HepG2 (cell line): ENCODE results near the gene PGPEP1. TPM values are rescaled to one million over a fixed set of nuclear protein-coding genes. Genes with fewer than 3 reads are reported as not detected.

Experiments used
- ATAC-seq: fragments of 200-7000 bp; cut with Tn5 transposase; 3 replicates; pipeline ENCODE4 v1.9.1; 2020; ENCODE audit warnings: mild to moderate bottlenecking, moderate library complexity
- BruUV-seq: library from RNA; stranded (reverse); fragments of 400-500 nt; replicated peaks from 2 replicates; lab custom pipeline; 2021; lab: Mats Ljungman, UMichigan
- CTCF ChIA-PET: fragments of 300-600 bp; formaldehyde crosslinking; extraction: SDS; loops from one replicate; lab custom pipeline; 2021; ENCODE audit warnings: low total read pairs, inconsistent platforms, low intra/inter-chr PET ratio; lab: Yijun Ruan, JAX
- POLR2A ChIA-PET: fragments of 350-600 bp; sonication (Branson Sonifier 250); formaldehyde crosslinking; loops from one replicate; lab custom pipeline; 2020; ENCODE audit warnings: antibody characterized with exemption, inconsistent platforms; lab: Yijun Ruan, JAX
- DNase-seq: peaks from one replicate; pipeline ENCODE4 v3.0.0-alpha.2; 2015; ENCODE audit warnings: low spot score
- FAIRE-seq: peaks from 3 replicates; lab custom pipeline; 2011; peaks lifted over from hg19 to GRCh38; lab: Jason Lieb, UNC
- H2AFZ ChIP-seq: one replicate; pipeline ENCODE4 v1.6.1; 2011; ENCODE audit warnings: low read length, inconsistent platforms
- H3K27ac ChIP-seq: fragments of 300-600 bp; 3 replicates; pipeline ENCODE4 v1.8.0; 2011; ENCODE audit warnings: mixed run types, mild to moderate bottlenecking, mixed read lengths, low read length, inconsistent platforms; ENCODE audit not compliant: insufficient read depth; ENCODE audit errors: extremely low read length
- H3K27me3 ChIP-seq, 2 experiments: fragments of 200-600 bp in 1 of 2; 2 replicates in 1 of 2; 3 replicates in 1 of 2; pipeline versions ENCODE4 v1.6.0 to v1.8.0; 2011; ENCODE audit warnings: low read length in 2 of 2, mild to moderate bottlenecking in 2 of 2, moderate library complexity in 2 of 2, inconsistent platforms in 1 of 2; ENCODE audit not compliant: insufficient read depth in 2 of 2, control insufficient read depth in 1 of 2
- H3K36me3 ChIP-seq, 2 experiments: fragments of 200-600 bp in 1 of 2; replicated peaks in 1 of 2; 2 replicates in 1 of 2; 3 replicates in 1 of 2; pipeline versions ENCODE4 v1.5.1 to v1.8.0; 2011; ENCODE audit warnings: low read length in 2 of 2, inconsistent platforms in 1 of 2; ENCODE audit not compliant: insufficient read depth in 2 of 2, control insufficient read depth in 1 of 2
- H3K4me1 ChIP-seq: 2 replicates; pipeline ENCODE4 v1.5.1; 2012; ENCODE audit warnings: low read length, inconsistent platforms; ENCODE audit not compliant: insufficient read depth
- H3K4me2 ChIP-seq: 2 replicates; pipeline ENCODE4 v1.6.0; 2011; ENCODE audit warnings: low read depth, low read length, inconsistent platforms
- H3K4me3 ChIP-seq, 3 experiments: fragments of 200-600 bp in 1 of 3; sonication (generic), shearing (Covaris generic) in 1 of 3; replicated peaks in 1 of 3; 2 replicates each; pipeline ENCODE4 v1.5.1; 2011 to 2016; ENCODE audit warnings: low read length in 3 of 3, inconsistent platforms in 2 of 3, low read depth in 2 of 3, mild to moderate bottlenecking in 2 of 3, control low read depth in 1 of 3, mixed read lengths in 1 of 3; ENCODE audit not compliant: insufficient read depth in 1 of 3
- H3K79me2 ChIP-seq: one replicate; pipeline ENCODE4 v1.6.1; 2011; ENCODE audit warnings: low read length, inconsistent platforms; ENCODE audit not compliant: insufficient read depth
- H3K9ac ChIP-seq: 2 replicates; pipeline ENCODE4 v1.6.0; 2011; ENCODE audit warnings: mild to moderate bottlenecking, low read depth, low read length, inconsistent platforms; ENCODE audit not compliant: insufficient read depth
- H3K9me3 ChIP-seq: 2 replicates; pipeline ENCODE4 v1.5.1; 2012; ENCODE audit warnings: mild to moderate bottlenecking, low read length
- H4K20me1 ChIP-seq: 2 replicates; pipeline ENCODE4 v1.6.0; 2011; ENCODE audit warnings: inconsistent platforms, mild to moderate bottlenecking, low read length, moderate library complexity; ENCODE audit not compliant: insufficient read depth
- ESRRA ChIP-seq: sonication (generic); formaldehyde crosslinking; IDR thresholded peaks from 2 replicates; pipeline ENCODE4 v1.5.1; 2020; ENCODE audit warnings: mild to moderate bottlenecking, low read depth, missing genetic modification reagents
- GTF2F1 ChIP-seq: fragments of 150-350 bp; IDR thresholded peaks from 2 replicates; pipeline ENCODE4 v1.6.1; 2014; ENCODE audit warnings: low read length
- KMT2A ChIP-seq: sonication (generic); formaldehyde crosslinking; IDR thresholded peaks from 2 replicates; pipeline ENCODE4 v1.4.0; 2020; ENCODE audit warnings: missing genetic modification reagents
- MEIS2 ChIP-seq: sonication (generic); formaldehyde crosslinking; IDR thresholded peaks from 2 replicates; pipeline ENCODE4 v1.9.0; 2021; ENCODE audit warnings: mild to moderate bottlenecking, missing genetic modification reagents
- MIXL1 ChIP-seq: IDR thresholded peaks from 2 replicates; pipeline ENCODE4 v1.6.1; 2016
- SAFB2 ChIP-seq: sonication (generic); formaldehyde crosslinking; IDR thresholded peaks from 2 replicates; pipeline ENCODE4 v1.5.1; 2020; ENCODE audit warnings: missing genetic modification reagents, low read depth, mild to moderate bottlenecking, borderline replicate concordance
- SCMH1 ChIP-seq: sonication (generic); formaldehyde crosslinking; IDR thresholded peaks from 2 replicates; pipeline ENCODE4 v1.9.0; 2021; ENCODE audit warnings: missing genetic modification reagents, mild to moderate bottlenecking, borderline replicate concordance
- TBX2 ChIP-seq: sonication (generic); formaldehyde crosslinking; IDR thresholded peaks from 2 replicates; pipeline ENCODE4 v1.5.0; 2020; ENCODE audit warnings: missing genetic modification reagents, mild to moderate bottlenecking, borderline replicate concordance
- ZC3H13 ChIP-seq: sonication (generic); formaldehyde crosslinking; IDR thresholded peaks from 2 replicates; pipeline ENCODE4 v1.8.1; 2023; ENCODE audit warnings: mild to moderate bottlenecking, missing genetic modification reagents, moderate library complexity
- ZMYM3 ChIP-seq: sonication (generic); formaldehyde crosslinking; IDR thresholded peaks from 2 replicates; pipeline ENCODE4 v1.5.1; 2020; ENCODE audit warnings: mild to moderate bottlenecking, missing genetic modification reagents
- ZNF501 ChIP-seq: sonication (generic); formaldehyde crosslinking; IDR thresholded peaks from 2 replicates; pipeline ENCODE4 v1.5.1; 2020; ENCODE audit warnings: mild to moderate bottlenecking, moderate library complexity, missing genetic modification reagents
- WGBS: methylation state at CpG from one replicate; pipeline ENCODE4 v1.1.6; 2017; ENCODE audit warnings: low lambda C conversion rate; 5-methylcytosine and 5-hydroxymethylcytosine counted together
- in situ Hi-C: cut with HindIII; loops from 2 replicates; pipeline ENCODE4 v1.10.0; 2017; ENCODE audit warnings: low pct_unique_long_range_greater_than_20kb; ENCODE audit not compliant: extremely low pct_ligation_motif_present
- intact Hi-C: fragments of 100-400 bp; cut with micrococcal nuclease; formaldehyde crosslinking; loops from one replicate; pipeline ENCODE4 v1.10.0; 2022; ENCODE audit not compliant: unreplicated experiment
- polyA plus RNA-seq, 8 experiments: library from polyadenylated mRNA; depleted of rRNA in 3 of 8; stranded (reverse) in 7 of 8; unstranded in 1 of 8; fragments of >200 nt; fragmentation: Illumina TruSeq in 4 of 8; extraction: Trizol in 4 of 8; gene quantifications; 2 replicates each; pipeline versions ENCODE4 v1.2.1 to v1.2.3, GENCODE V29; 2011 to 2016; ENCODE audit warnings: low read depth in 4 of 8, missing spikeins in 1 of 8, mixed read lengths in 1 of 8; ENCODE audit not compliant: insufficient read depth in 1 of 8
- total RNA-seq, 5 experiments: library from RNA; depleted of rRNA; stranded (reverse); fragments of >200 nt; fragmentation: Illumina TruSeq; extraction: Trizol; gene quantifications; 2 replicates each; pipeline ENCODE4 v1.2.3, GENCODE V29; 2016; ENCODE audit warnings: low read depth in 1 of 5
- TF ChIP-seq, protein P1 (sequence below): IDR thresholded peaks from 2 replicates; pipeline ENCODE4 v1.6.1; 2016
- TF ChIP-seq, protein P2 (sequence below): IDR thresholded peaks from 2 replicates; pipeline ENCODE4 v1.6.1; 2016; ENCODE audit warnings: mild to moderate bottlenecking, missing biosample characterization, missing genetic modification reagents
- TF ChIP-seq, protein P3 (sequence below): sonication (generic); formaldehyde crosslinking; IDR thresholded peaks from 2 replicates; pipeline ENCODE4 v1.4.0; 2020; ENCODE audit warnings: missing genetic modification reagents
- TF ChIP-seq, protein P4 (sequence below): sonication (generic); formaldehyde crosslinking; IDR thresholded peaks from 2 replicates; pipeline ENCODE4 v1.4.0; 2020; ENCODE audit warnings: mild to moderate bottlenecking, missing genetic modification reagents
- TF ChIP-seq, protein P5 (sequence below): sonication (generic); formaldehyde crosslinking; conservative IDR thresholded peaks from 2 replicates; pipeline ENCODE4 v1.4.0; 2020; ENCODE audit warnings: missing genetic modification reagents
- TF ChIP-seq, protein P6 (sequence below): sonication (generic); formaldehyde crosslinking; IDR thresholded peaks from 2 replicates; pipeline ENCODE4 v1.4.0; 2020; ENCODE audit warnings: mild to moderate bottlenecking, missing genetic modification reagents
- TF ChIP-seq, protein P7 (sequence below): sonication (generic); formaldehyde crosslinking; IDR thresholded peaks from 2 replicates; pipeline ENCODE4 v1.4.0; 2020; ENCODE audit warnings: missing genetic modification reagents

The PGPEP1 gene
- total and polyA plus RNA-seq, 2 of the 13 experiments (the other 11 are each of a cell fraction or from before 2014, with no cell fraction given): 53.1 to 56.6 TPM

DNA sequence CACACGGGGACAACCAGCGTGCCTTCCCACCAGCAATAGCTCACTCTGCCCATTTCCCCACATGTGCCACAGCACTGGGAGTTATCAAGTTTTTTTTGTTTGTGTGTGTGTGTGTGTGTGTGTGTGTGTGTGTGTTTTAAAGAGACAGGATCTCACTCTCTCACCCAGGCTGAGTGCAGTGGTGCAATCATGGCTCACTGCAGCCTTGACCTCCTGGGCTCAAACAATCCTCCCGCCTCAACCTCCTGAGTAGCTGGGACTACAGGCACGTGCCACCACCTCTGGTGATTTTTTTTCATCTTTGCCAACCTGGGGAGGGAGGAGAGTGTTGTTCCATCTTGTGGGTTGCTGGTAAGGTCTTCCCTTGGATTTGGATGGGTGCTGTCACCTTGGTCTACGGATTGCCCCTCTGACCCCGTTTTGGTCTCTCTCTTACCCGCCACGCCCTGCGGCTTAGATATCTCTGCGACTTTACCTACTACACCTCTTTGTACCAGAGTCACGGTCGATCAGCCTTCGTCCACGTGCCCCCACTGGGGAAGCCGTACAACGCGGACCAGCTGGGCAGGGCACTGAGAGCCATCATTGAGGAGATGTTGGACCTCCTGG lies 22.6 kb downstream of the PGPEP1 start:
- intact Hi-C loops: no loop called here
- TF ChIP-seq, protein P1, sequence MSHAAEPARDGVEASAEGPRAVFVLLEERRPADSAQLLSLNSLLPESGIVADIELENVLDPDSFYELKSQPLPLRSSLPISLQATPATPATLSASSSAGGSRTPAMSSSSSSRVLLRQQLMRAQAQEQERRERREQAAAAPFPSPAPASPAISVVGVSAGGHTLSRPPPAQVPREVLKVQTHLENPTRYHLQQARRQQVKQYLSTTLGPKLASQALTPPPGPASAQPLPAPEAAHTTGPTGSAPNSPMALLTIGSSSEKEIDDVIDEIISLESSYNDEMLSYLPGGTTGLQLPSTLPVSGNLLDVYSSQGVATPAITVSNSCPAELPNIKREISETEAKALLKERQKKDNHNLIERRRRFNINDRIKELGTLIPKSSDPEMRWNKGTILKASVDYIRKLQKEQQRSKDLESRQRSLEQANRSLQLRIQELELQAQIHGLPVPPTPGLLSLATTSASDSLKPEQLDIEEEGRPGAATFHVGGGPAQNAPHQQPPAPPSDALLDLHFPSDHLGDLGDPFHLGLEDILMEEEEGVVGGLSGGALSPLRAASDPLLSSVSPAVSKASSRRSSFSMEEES: peak; percentile 79
- TF ChIP-seq, protein P2, sequence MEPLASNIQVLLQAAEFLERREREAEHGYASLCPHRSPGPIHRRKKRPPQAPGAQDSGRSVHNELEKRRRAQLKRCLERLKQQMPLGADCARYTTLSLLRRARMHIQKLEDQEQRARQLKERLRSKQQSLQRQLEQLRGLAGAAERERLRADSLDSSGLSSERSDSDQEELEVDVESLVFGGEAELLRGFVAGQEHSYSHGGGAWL (CRISPR knock-in tag): no peak
- TF ChIP-seq SCMH1 (CRISPR knock-in tag): no peak
- TF ChIP-seq TBX2 (CRISPR knock-in tag): peak; percentile 58
- TF ChIP-seq MIXL1: no peak
- no peak for TF ChIP-seq GTF2F1
- TF ChIP-seq, protein P3, sequence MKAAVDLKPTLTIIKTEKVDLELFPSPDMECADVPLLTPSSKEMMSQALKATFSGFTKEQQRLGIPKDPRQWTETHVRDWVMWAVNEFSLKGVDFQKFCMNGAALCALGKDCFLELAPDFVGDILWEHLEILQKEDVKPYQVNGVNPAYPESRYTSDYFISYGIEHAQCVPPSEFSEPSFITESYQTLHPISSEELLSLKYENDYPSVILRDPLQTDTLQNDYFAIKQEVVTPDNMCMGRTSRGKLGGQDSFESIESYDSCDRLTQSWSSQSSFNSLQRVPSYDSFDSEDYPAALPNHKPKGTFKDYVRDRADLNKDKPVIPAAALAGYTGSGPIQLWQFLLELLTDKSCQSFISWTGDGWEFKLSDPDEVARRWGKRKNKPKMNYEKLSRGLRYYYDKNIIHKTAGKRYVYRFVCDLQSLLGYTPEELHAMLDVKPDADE (CRISPR knock-in tag): no peak
- no peak for TF ChIP-seq KMT2A (CRISPR knock-in tag)
- no peak; the same call in 1 of the 2 replicates for TF ChIP-seq ESRRA (CRISPR knock-in tag)
- peak; percentile 98 for TF ChIP-seq ZMYM3 (CRISPR knock-in tag)
- 0 out of 2 replicates have a peak, but pooled peaks have one; percentile 34 for TF ChIP-seq MEIS2 (CRISPR knock-in tag)
- no peak for TF ChIP-seq ZNF501 (CRISPR knock-in tag)
- TF ChIP-seq, protein P4, sequence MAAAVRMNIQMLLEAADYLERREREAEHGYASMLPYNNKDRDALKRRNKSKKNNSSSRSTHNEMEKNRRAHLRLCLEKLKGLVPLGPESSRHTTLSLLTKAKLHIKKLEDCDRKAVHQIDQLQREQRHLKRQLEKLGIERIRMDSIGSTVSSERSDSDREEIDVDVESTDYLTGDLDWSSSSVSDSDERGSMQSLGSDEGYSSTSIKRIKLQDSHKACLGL (CRISPR knock-in tag): no peak
- TF ChIP-seq ZC3H13 (CRISPR knock-in tag): no peak
- TF ChIP-seq, protein P5, sequence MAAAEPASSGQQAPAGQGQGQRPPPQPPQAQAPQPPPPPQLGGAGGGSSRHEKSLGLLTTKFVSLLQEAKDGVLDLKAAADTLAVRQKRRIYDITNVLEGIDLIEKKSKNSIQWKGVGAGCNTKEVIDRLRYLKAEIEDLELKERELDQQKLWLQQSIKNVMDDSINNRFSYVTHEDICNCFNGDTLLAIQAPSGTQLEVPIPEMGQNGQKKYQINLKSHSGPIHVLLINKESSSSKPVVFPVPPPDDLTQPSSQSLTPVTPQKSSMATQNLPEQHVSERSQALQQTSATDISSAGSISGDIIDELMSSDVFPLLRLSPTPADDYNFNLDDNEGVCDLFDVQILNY (CRISPR knock-in tag): no peak
- no peak for TF ChIP-seq SAFB2
- TF ChIP-seq, protein P6, sequence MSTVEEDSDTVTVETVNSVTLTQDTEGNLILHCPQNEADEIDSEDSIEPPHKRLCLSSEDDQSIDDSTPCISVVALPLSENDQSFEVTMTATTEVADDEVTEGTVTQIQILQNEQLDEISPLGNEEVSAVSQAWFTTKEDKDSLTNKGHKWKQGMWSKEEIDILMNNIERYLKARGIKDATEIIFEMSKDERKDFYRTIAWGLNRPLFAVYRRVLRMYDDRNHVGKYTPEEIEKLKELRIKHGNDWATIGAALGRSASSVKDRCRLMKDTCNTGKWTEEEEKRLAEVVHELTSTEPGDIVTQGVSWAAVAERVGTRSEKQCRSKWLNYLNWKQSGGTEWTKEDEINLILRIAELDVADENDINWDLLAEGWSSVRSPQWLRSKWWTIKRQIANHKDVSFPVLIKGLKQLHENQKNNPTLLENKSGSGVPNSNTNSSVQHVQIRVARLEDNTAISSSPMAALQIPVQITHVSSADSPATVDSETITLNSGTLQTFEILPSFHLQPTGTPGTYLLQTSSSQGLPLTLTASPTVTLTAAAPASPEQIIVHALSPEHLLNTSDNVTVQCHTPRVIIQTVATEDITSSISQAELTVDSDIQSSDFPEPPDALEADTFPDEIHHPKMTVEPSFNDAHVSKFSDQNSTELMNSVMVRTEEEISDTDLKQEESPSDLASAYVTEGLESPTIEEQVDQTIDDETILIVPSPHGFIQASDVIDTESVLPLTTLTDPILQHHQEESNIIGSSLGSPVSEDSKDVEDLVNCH (CRISPR knock-in tag): no peak
- TF ChIP-seq, protein P7, sequence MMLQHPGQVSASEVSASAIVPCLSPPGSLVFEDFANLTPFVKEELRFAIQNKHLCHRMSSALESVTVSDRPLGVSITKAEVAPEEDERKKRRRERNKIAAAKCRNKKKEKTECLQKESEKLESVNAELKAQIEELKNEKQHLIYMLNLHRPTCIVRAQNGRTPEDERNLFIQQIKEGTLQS (CRISPR knock-in tag): no peak

More for the DNA sequence above, 22.6 kb downstream of the PGPEP1 start:
- in situ Hi-C loops: no loop called here
- FAIRE-seq: peak; percentile 49
- peaks cover 60% of the 10 kb centered on the region for H3K4me1 ChIP-seq
- peaks cover 14 to 48% of the 10 kb centered on the region in 2 experiments for H3K36me3 ChIP-seq
- 83% methylated on average over 17 of the region's 17 CpGs for WGBS
- H3K27me3 ChIP-seq: no peaks in the 10 kb centered on the region
- H2AFZ ChIP-seq: no peak overlapping the region
- no peaks in the 10 kb centered on the region for H3K9me3 ChIP-seq
- ATAC-seq: peak; percentile 23
- ChIA-PET CTCF (no interaction called here), POLR2A (interaction anchor here (0.6 to 17.4 kb wide), 6 partner anchors 9 to 180 kb away, joined by 3 to 514 read pairs (median 4); partner anchors contain the start of genes GDF15 and LSM4)
- H3K9ac ChIP-seq: peak overlapping the region; percentile 75; the same call in 1 of the 2 replicates
- no peaks in the 10 kb centered on the region for H4K20me1 ChIP-seq
- no peak overlapping the region for H3K4me3 ChIP-seq
- H3K27ac ChIP-seq: peak overlapping the region; percentile 90
- H3K4me2 ChIP-seq: no peak overlapping the region; the same call in 1 of the 2 replicates
- peak; percentile 54 for DNase-seq
- H3K79me2 ChIP-seq: peaks cover 5% of the 10 kb centered on the region
- no TSS peak for BruUV-seq
